Activated CD4-positive, alpha-beta memory T cell treated with anti-CD3 and anti-CD28 coated beads for 36 hours (primary cell): ENCODE data around the gene SLC38A8. TPM values are rescaled to one million over a fixed set of nuclear protein-coding genes. Genes with fewer than 3 reads are reported as not detected.

ENCODE experiments used
- CTCF ChIA-PET: fragments of 350-600 bp; sonication (Branson Sonifier 250); formaldehyde crosslinking; loops from one replicate; lab custom pipeline; 2021; ENCODE audit warnings: antibody characterized with exemption, inconsistent platforms; lab: Charles Lee
- POLR2A ChIA-PET: fragments of 350-600 bp; sonication (Branson Sonifier 250); formaldehyde crosslinking; loops from one replicate; lab custom pipeline; 2021; ENCODE audit warnings: antibody characterized with exemption; lab: Charles Lee
- DNase-seq: peaks from one replicate; pipeline ENCODE4 v3.0.0-alpha.2; 2020
- H3K27ac Mint-ChIP-seq: one replicate; pipeline ENCODE4 v1.8.0; 2021; ENCODE audit warnings: mixed read lengths
- H3K27me3 Mint-ChIP-seq: one replicate; pipeline ENCODE4 v1.8.0; 2021; ENCODE audit warnings: mixed read lengths
- H3K36me3 Mint-ChIP-seq: one replicate; pipeline ENCODE4 v1.8.0; 2021; ENCODE audit warnings: mixed read lengths
- H3K4me1 Mint-ChIP-seq: one replicate; pipeline ENCODE4 v1.8.0; 2021; ENCODE audit warnings: low read depth, mixed read lengths
- H3K4me3 Mint-ChIP-seq: one replicate; pipeline ENCODE4 v1.8.0; 2021; ENCODE audit warnings: mild to moderate bottlenecking, mixed read lengths
- H3K9me3 Mint-ChIP-seq: one replicate; pipeline ENCODE4 v1.8.0; 2021; ENCODE audit warnings: mixed read lengths
- intact Hi-C: fragments of 100-400 bp; cut with micrococcal nuclease; formaldehyde crosslinking; loops from one replicate; pipeline ENCODE4 v1.15.1; 2023
- total RNA-seq, 2 experiments: library from RNA; stranded (reverse); gene quantifications; one replicate each; pipeline ENCODE4 v1.2.3, GENCODE V29; 2021

SLC38A8 gene
- total RNA-seq, 2 experiments from 2014 or later: not detected

DNA sequence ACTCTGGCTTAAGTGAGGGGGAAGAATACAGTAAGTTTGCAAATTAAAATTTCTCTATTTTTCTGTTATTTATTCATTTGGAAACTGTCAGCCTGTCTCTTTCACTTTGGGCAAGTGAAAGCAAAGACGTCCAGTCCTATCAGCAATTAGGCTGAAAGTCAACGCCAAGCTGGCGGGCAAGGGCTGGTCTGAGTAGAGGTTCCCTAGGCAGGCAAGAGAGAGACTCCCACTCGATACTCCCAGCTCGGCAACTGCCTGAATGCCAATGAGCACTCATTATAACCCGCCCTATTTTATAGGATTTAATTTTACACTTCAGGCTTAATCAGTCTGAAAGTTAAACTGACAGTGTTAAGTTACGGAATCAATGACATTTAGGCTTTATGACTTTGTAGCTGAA lies 14.3 kb upstream of the SLC38A8 start:
- H3K27me3 Mint-ChIP-seq: no peaks in the 10 kb centered on the region
- H3K27ac Mint-ChIP-seq: no peak overlapping the region
- POLR2A ChIA-PET: no interaction called here
- peaks cover 49% of the 10 kb centered on the region for H3K36me3 Mint-ChIP-seq
- no peaks in the 10 kb centered on the region for H3K9me3 Mint-ChIP-seq
- H3K4me1 Mint-ChIP-seq: no peaks in the 10 kb centered on the region
- intact Hi-C loops: no loop called here
- no peak overlapping the region for H3K4me3 Mint-ChIP-seq
- CTCF ChIA-PET: interaction anchor here (1.5 to 3.2 kb wide), 2 partner anchors 10 to 101 kb away, joined by 4 to 16 read pairs; no protein-coding TSS in a partner anchor
- no peak for DNase-seq

DNA sequence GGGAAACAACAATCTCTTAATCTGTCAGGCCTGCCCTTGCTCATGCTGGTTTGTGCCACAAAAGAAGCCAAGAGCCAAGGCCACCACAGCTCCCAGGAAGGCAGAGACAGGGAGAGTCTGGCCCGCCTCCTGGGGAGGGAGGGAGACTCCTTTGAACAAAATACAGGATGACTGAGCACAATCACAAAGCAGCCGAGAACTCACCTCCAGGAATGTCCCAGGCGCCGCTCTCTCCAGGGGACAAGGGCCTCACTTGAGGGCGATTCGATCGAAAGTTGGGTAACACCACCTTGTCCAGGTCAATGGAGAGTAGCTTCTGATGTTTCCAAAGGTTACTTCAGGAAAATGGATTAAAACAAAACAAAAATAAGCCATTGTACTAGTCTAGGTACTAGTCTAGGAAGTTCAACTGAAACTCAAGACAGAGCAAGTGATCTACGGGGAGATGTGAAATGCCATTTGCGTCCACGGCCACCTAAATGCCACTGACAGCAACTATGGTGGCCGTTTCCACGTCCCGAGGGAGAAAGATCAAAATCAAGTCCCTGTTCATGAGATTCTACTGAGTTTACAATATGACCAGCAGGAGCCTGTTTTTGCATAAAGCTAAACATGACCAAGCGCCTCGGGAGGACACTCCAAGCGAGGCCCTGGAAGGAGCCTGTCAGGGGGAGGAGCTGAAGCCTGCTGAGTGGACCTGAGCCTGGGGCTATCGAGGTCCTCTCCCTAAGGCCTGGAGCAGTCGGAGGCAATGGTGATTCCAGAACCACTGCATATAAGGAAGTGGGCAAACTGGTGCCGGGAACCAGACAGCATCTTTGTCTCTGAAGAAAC lies 13.4 kb upstream of the SLC38A8 start:
- H3K27ac Mint-ChIP-seq: no peak overlapping the region
- peaks cover 43% of the 10 kb centered on the region for H3K36me3 Mint-ChIP-seq
- H3K9me3 Mint-ChIP-seq: no peaks in the 10 kb centered on the region
- DNase-seq: no peak
- POLR2A ChIA-PET: no interaction called here
- CTCF ChIA-PET: interaction anchor here (0.5 to 3.2 kb wide), 2 partner anchors 11 to 129 kb away, joined by 3 to 16 read pairs; no protein-coding TSS in a partner anchor
- intact Hi-C loops: no loop called here
- H3K4me3 Mint-ChIP-seq: no peak overlapping the region
- H3K27me3 Mint-ChIP-seq: no peaks in the 10 kb centered on the region
- H3K4me1 Mint-ChIP-seq: no peaks in the 10 kb centered on the region

- ChIA-PET CTCF (no interaction called here), POLR2A (no interaction called here)
- intact Hi-C loops: no loop called here
- Mint-ChIP-seq H3K27ac (no peak overlapping the region), H3K9me3 (no peaks in the 10 kb centered on the region), H3K4me3 (no peak overlapping the region), H3K27me3 (no peaks in the 10 kb centered on the region), H3K36me3 (peaks cover 41% of the 10 kb centered on the region), H3K4me1 (no peaks in the 10 kb centered on the region)
- DNase-seq: no peak
Measured at GRCh38 chr16:84055366-84055765, 12.8 kb upstream of the SLC38A8 start.

DNA sequence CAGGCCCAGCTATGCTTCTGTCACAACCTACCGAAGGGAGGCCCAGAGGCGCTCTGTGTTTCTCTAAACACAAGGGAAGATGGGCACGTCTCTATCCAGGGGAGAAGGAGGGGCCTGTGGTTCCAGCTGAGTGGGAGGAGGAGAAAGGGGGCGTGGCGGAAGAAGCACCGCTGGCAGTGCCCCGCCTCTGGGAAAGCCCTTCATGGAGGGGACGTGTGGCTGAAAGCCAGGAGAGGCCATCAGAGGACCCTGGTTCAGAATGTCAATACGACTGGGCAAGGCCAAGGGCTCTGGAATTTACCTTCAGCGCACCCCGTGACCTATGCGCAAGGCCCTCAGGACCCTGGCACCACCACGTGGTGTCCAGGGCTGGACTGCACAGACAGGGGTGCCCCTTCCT lies 12.3 kb upstream of the SLC38A8 start:
- intact Hi-C loops: no loop called here
- ChIA-PET CTCF (no interaction called here), POLR2A (no interaction called here)
- no peaks in the 10 kb centered on the region for H3K27me3 Mint-ChIP-seq
- H3K9me3 Mint-ChIP-seq: no peaks in the 10 kb centered on the region
- H3K27ac Mint-ChIP-seq: no peak overlapping the region
- peaks cover 37% of the 10 kb centered on the region for H3K36me3 Mint-ChIP-seq
- no peak for DNase-seq
- H3K4me1 Mint-ChIP-seq: no peaks in the 10 kb centered on the region
- H3K4me3 Mint-ChIP-seq: no peak overlapping the region

- ChIA-PET CTCF (interaction anchor here (1.3 kb wide), 1 partner anchor 10 kb away, joined by 5 read pairs; no protein-coding TSS in a partner anchor), POLR2A (no interaction called here)
- Mint-ChIP-seq H3K36me3 (peaks cover 34% of the 10 kb centered on the region), H3K4me1 (no peaks in the 10 kb centered on the region), H3K4me3 (no peak overlapping the region), H3K9me3 (no peaks in the 10 kb centered on the region), H3K27me3 (no peaks in the 10 kb centered on the region), H3K27ac (no peak overlapping the region)
- intact Hi-C loops: no loop called here
- DNase-seq: no peak
Measured at GRCh38 chr16:84054271-84054670, 11.7 kb upstream of the SLC38A8 start.

DNA sequence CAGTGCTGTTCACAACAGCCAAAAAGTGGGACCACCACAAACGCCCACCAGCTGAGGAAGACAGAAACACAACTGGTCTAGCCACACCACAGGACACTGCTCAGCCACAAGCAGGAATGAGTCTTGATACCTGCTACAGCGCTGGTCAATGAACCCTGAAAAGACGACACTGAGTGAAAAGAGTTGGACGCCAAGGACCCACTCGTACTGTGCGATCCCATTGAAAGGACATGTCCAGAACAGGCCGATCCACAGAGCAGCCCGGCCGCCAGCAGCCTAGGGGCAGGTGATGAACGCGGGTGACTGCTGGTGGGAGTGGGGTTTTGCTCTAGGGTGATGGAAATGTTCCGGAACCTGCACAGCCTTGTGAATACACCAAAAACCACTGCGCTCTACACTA lies 10.6 kb upstream of the SLC38A8 start:
- ChIA-PET POLR2A (no interaction called here), CTCF (interaction anchor here (1.3 kb wide), 1 partner anchor 11 kb away, joined by 5 read pairs; no protein-coding TSS in a partner anchor)
- Mint-ChIP-seq H3K4me3 (no peak overlapping the region), H3K36me3 (peaks cover 30% of the 10 kb centered on the region), H3K4me1 (no peaks in the 10 kb centered on the region), H3K27ac (no peak overlapping the region), H3K9me3 (no peaks in the 10 kb centered on the region), H3K27me3 (no peaks in the 10 kb centered on the region)
- DNase-seq: no peak
- intact Hi-C loops: no loop called here

- no peaks in the 10 kb centered on the region for H3K4me1 Mint-ChIP-seq
- H3K27me3 Mint-ChIP-seq: no peaks in the 10 kb centered on the region
- no peak for DNase-seq
- intact Hi-C loops: no loop called here
- no peak overlapping the region for H3K27ac Mint-ChIP-seq
- H3K9me3 Mint-ChIP-seq: no peaks in the 10 kb centered on the region
- POLR2A ChIA-PET: no interaction called here
- H3K36me3 Mint-ChIP-seq: peaks cover 25% of the 10 kb centered on the region
- CTCF ChIA-PET: no interaction called here
- H3K4me3 Mint-ChIP-seq: no peak overlapping the region
Measured at GRCh38 chr16:84052071-84052622, 9.6 kb upstream of the SLC38A8 start.

DNA sequence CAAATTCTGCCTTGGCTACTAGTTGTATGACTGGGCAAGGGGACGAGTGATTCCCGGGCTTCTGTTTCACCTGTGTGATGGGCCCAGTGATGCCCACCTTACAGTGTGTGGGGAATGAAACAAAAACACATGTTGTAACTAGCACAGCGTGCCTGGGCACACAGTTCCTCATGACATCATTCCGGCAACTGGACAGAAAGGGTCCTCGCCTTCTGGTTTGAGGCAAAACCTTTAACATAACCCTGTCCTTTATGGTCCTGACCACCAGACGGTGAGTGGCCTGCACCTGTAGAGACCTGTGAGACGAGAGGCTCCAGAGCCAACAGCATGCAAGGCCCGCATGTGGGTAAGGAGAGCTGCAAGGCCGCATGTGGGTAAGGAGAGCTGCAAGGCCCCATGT lies 7.7 kb upstream of the SLC38A8 start:
- intact Hi-C loops: no loop called here
- H3K9me3 Mint-ChIP-seq: no peaks in the 10 kb centered on the region
- DNase-seq: no peak
- ChIA-PET CTCF (no interaction called here), POLR2A (interaction anchor here (0.6 kb wide), 1 partner anchor 707 kb away, joined by 6 read pairs; no protein-coding TSS in a partner anchor)
- H3K27me3 Mint-ChIP-seq: no peaks in the 10 kb centered on the region
- H3K4me3 Mint-ChIP-seq: no peak overlapping the region
- no peak overlapping the region for H3K27ac Mint-ChIP-seq
- H3K4me1 Mint-ChIP-seq: no peaks in the 10 kb centered on the region
- H3K36me3 Mint-ChIP-seq: peaks cover 24% of the 10 kb centered on the region

DNA sequence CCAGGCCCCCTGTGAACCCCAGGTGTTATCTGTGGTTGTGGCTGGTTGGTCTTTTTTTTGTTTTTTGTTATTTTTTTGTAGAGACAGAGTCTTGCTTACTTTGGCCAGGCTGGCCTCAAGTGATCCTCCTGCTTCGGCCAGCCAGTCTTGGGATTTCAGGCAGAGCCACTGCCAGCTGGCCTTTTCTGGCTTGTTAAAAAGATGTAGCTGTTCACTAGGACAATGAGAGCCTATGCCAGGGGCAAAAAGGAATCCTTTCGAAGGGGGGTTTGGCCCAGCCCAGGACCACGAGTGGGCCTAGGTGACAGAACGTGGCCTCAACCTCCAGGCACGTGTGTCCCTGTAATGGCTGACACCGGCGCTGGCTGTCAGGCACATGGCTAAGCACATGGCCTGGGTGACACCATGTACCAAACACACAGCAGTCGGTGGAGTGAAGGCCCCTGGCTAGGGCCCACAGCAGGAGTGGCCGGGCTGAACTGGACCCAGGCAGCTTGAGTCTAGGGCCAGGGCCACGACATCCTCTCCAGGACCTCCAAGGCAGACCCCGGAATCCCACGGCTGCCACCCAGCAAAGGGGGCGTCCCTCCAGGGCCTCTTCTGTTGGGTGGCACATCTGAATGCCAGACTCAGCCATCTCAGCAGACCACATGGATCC lies 6.9 kb upstream of the SLC38A8 start:
- Mint-ChIP-seq H3K4me3 (no peak overlapping the region), H3K27ac (no peak overlapping the region), H3K27me3 (no peaks in the 10 kb centered on the region), H3K4me1 (no peaks in the 10 kb centered on the region), H3K36me3 (peaks cover 20% of the 10 kb centered on the region), H3K9me3 (no peaks in the 10 kb centered on the region)
- POLR2A ChIA-PET: no interaction called here
- no peak for DNase-seq
- intact Hi-C loops: no loop called here
- CTCF ChIA-PET: no interaction called here

GRCh38 chr16:84048871-84049270 lies 6.3 kb upstream of the SLC38A8 start:
- intact Hi-C loops: no loop called here
- CTCF ChIA-PET: no interaction called here

DNA sequence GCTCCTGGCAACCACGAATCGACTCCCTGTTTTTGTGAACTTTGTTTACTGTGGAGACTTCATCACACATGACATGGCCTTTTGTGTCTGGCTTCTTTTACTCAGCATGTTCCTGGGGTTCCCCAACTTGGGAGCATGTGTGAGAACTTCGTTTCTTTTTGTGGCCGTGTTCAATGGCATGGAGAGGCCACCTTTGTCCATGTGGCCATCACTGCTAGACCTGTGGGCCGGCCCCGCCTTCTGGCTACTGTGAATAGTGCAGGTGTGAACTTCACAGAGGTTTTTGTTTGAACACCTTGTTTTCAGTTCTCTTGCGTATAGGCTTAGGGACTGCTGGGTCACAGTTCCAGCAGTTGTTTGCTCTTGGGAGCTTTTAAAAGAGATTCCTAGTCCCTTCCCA lies 5.7 kb upstream of the SLC38A8 start:
- no peak for DNase-seq
- ChIA-PET POLR2A (no interaction called here), CTCF (interaction anchor here (1.6 kb wide), 1 partner anchor 95 kb away, joined by 4 read pairs; the partner anchor contains the start of gene OSGIN1)
- Mint-ChIP-seq H3K27ac (no peak overlapping the region), H3K27me3 (peaks cover 11% of the 10 kb centered on the region), H3K4me3 (no peak overlapping the region), H3K9me3 (no peaks in the 10 kb centered on the region), H3K4me1 (peaks cover 11% of the 10 kb centered on the region), H3K36me3 (peaks cover 12% of the 10 kb centered on the region)
- intact Hi-C loops: no loop called here

More at GRCh38 chr16:84048871-84049270, 6.3 kb upstream of the SLC38A8 start:
- Mint-ChIP-seq H3K27ac (no peak overlapping the region), H3K4me1 (peaks cover 5% of the 10 kb centered on the region), H3K27me3 (peaks cover 6% of the 10 kb centered on the region), H3K4me3 (no peak overlapping the region), H3K36me3 (peaks cover 17% of the 10 kb centered on the region), H3K9me3 (no peaks in the 10 kb centered on the region)
- POLR2A ChIA-PET: no interaction called here
- no peak for DNase-seq

DNA sequence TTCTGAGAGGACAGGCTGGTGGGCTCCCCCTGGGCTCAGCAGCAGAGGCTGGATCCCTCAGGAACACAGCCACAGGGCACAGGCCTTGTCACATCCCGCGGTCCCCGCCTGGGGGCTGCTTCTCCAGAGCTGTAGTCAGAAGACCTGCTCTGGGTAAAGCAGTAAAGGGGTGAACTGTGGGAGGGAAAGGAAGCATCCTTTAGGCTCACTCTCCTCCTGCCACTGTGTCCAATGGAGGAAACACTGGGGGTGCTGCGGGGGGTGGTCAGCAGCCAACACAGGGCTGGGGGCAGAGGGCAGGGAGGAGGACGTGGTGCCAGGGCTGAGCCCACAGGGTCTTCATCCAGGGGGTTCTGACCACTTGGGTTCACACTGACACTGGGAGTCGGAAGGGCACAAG lies 5.0 kb upstream of the SLC38A8 start:
- intact Hi-C loops: no loop called here
- DNase-seq: no peak
- Mint-ChIP-seq H3K9me3 (no peaks in the 10 kb centered on the region), H3K36me3 (peaks cover 5% of the 10 kb centered on the region), H3K4me1 (peaks cover 11% of the 10 kb centered on the region), H3K4me3 (no peak overlapping the region), H3K27me3 (peaks cover 11% of the 10 kb centered on the region), H3K27ac (no peak overlapping the region)
- POLR2A ChIA-PET: no interaction called here
- CTCF ChIA-PET: interaction anchor here (1.6 kb wide), 1 partner anchor 94 kb away, joined by 4 read pairs; the partner anchor contains the start of gene OSGIN1
